Measurements from ENCODE around the gene TBC1D22B.
"Not testable (repeated sequence)": the region's sequence is repeated elsewhere in the genome, so short reads cannot be mapped to it uniquely, and the experiment has no call there.

The TBC1D22B gene

DNA sequence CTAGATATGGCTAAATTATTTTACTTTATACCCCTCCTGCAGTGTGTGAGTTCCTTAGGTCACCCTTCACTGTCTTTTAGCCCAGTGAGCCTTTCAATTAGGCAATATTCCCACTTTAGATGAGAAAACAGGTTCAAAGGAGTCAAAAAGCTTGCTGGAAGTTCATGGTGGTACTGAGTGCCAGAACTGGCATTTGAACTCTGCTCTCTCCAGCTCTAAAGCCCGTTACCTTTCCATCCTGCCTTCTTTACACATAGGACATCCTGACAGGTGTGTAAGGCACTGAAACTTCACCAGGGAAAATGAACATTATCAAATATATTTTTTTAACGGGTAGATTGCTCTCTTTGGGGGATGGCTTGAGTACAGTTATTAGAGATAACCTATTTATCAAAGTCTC, 11.5 kb downstream of the TBC1D22B start:
- DNase-seq (ENCODE audit: low spot score), result no peak

GRCh38 chr6:37272834-37273566, 15.4 kb downstream of the TBC1D22B start:
- DNase-seq (ENCODE audit: low spot score), result no peak

DNA sequence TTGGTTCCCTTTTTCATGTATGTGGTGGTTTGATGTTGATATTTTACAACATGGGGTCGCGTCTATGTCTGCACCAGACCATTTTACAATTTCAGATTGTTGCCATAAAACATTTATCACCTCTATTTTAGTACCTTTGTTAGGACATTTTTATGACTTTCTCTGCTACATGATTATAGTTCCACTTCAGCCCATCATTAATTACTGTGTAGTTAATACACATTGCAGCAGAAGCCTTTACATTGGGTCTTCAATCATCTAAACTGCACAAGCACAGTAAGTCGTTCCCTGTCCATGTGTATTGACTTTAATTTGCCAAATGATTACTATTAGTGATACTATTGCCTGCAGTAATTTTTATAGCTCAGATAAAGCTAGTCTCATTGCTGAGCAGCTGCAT, 16.1 kb downstream of the TBC1D22B start:
- no peak for DNase-seq (ENCODE audit: low spot score)

DNA sequence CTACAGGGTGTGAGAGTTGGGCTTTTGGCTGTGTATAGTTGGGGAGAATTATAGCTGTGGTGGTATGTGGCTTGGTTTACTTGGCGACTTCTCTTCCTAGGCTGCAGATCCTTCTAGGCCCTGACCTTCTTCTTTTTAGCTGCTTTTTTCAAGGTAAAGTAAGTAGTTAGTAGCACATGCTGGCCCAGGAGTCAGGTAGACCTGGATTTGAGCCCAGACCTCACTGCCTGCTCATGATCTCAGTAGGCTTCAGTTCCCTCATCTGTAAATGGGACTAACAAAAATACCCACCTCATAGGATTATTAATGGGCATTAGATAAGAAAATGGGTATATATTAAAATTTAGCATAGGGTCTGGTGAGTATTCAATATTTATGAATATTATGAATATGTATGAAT, 17.8 kb downstream of the TBC1D22B start:
- DNase-seq (ENCODE audit: low spot score), result no peak

DNA sequence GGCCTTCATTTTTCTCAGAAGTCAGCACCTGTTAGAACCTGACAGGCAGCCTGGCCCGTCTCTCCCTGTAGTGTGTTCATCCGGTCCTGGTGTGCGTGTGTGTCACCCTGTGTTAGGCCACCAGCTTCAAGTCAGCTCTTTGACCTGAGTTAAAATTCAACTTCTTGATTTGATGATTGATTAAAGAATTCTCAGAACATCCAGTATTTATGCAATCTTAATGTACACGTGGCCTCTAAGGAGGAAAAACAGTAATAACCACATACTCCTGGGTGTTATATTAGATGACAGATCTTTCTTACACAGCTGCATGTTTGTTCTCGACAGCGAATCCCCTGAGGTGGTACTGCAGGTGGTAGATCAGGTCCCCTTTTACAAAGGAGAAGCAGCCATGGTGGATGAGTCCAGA, 19.4 kb downstream of the TBC1D22B start:
- DNase-seq (ENCODE audit: low spot score), result no peak

DNA sequence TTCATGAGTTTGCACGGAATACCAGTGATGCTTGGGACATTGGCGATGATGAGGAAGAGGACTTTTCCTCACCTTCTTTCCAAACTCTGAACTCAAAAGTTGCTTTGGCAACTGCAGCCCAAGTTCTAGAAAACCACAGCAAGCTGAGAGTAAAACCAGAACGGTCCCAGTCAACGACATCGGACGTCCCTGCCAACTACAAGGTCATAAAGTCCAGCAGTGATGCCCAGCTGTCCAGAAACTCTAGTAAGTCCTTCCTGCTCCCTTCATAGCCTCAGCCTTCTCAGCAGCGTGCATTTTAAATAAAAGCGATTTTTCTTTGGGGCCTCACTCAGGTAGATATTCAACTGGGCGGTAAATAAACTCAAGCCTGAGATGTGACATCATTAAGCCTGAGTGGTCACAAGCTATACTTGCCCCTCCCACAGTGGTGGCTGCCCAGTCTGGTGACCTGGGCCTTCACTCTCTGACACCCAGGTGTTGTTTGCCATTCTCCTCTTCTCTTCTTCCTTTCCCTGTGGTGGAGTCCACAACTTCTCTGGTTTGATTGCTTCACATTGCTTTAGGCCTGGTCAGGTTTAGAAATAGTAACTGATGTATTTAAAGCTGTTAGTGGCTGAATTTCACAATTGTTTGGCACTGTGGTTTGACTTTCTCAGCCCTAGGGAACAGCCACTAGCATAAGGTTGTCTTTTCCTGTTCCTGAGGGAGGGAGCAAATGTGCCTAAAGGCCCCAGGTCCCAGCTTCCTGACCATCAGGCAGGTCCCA, 22.0 kb downstream of the TBC1D22B start:
- DNase-seq (ENCODE audit: low spot score), result no peak

DNA sequence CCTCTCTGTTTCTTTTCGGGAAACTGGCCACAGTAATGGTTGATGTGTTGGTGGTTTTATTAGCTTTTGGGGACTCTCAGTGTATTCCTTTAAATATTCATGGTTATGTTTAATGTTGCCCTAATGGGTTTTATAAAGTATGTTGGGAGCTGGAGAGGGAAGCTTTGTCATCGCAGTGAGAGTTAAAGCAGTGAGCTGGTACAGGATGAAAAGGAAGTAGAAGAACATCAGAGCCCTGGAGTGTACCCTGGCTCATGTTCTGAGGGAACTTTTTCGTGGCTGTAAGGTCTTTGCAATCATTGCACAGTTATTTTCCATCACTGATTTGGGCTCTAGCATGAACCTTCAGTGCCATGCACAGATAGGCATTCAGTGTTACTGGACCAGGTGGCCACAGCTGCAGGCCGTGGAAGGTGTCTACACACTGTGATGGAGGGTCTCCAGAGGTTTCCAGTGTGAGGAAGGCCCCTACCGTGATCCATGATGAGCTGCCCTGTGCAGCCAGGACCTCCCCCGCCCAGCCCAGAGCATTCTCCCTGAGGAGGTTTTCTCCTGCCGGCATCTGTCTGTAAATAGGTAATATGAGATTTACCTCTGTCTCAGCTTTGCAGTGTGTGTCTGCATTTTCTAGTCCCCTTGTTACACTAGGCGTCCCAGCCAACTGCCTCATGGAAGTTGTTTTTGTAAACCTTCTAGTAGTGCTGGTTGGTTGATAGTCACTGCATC, 22.8 kb downstream of the TBC1D22B start:
- DNase-seq (ENCODE audit: low spot score), result no peak

DNA sequence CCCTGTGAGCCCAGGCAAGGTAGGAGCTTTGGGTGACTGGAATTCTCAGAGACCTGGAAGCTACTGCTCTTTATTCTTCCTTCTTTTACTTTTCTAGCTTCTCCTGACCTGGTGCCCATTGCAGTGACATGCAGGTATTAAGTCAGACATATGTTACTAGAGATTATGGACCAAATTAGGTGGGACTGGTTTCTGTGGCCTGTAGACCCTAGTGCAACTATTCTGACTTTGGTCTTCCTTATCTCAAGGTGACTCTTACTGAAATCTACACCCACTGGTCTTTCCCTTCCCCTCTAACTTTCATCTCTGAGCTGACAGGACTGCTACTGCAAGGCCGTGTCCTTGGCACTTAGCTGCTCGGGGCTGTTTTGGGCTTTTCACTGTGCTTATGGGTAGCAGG, 24.8 kb downstream of the TBC1D22B start:
- no peak for DNase-seq (ENCODE audit: low spot score)

DNA sequence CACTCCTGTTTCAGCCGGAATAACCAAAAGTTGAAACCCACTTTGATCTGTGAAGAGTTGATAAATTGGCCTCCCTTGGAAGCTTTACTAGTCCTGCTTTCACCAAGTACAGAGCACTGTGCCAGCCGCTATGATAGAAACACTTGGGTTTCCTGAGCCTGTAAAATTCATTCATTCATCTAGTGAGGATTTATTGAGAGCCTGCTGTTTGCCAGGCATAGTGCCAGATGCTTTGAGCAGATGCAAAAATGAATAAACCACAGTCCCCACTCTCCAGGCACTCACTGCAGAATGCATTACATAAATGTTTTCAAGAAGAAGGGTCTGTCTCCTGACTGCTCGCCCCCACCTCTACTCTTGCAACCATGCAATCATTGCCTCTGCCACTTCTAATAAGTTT, 25.7 kb downstream of the TBC1D22B start:
- no peak for DNase-seq (ENCODE audit: low spot score)

- DNase-seq (ENCODE audit: low spot score), result no peak
Measured at GRCh38 chr6:37283671-37284151, 26.1 kb downstream of the TBC1D22B start.

DNA sequence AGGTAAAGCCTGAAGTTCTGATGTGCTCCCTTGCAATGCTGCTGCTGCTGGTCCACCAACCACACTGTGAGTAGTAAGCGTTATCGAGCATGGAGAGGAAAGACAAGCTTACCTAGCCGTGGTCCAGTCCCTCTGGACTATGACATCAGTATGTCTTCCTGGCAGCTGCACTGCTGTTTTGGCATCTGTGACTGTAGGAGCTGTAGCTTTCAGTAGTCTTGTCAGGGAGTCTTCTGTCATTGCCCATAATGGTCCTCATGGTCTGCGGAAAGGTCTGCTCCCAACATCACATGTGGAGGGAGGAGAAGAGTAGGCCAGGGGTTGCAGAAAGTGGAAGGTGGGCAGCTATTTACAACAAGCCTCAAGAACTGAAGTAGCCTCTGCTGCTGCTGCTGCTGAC, 27.2 kb downstream of the TBC1D22B start:
- no peak for DNase-seq (ENCODE audit: low spot score)

DNA sequence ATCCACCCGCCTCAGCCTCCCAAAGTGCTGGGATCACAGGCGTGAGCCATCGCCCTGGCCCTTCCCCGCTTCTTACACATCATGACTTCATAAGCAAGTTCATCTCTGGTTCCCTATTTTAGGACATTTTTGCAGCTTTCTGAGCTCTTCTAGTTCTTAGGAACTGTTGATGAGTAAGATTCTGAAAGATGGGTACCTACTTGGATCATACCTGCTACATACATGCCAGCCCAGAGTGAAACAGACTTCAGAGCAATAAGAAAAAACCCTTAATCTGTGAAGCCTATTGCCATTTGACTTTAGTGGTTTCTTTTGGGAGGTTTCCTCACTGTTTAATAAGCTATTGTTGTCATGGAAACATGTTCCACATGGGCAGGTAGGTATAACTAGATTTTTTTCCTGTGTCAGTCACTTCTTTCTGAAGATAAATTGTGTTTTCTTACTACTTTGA, 28.3 kb downstream of the TBC1D22B start:
- no peak for DNase-seq (ENCODE audit: low spot score)

DNA sequence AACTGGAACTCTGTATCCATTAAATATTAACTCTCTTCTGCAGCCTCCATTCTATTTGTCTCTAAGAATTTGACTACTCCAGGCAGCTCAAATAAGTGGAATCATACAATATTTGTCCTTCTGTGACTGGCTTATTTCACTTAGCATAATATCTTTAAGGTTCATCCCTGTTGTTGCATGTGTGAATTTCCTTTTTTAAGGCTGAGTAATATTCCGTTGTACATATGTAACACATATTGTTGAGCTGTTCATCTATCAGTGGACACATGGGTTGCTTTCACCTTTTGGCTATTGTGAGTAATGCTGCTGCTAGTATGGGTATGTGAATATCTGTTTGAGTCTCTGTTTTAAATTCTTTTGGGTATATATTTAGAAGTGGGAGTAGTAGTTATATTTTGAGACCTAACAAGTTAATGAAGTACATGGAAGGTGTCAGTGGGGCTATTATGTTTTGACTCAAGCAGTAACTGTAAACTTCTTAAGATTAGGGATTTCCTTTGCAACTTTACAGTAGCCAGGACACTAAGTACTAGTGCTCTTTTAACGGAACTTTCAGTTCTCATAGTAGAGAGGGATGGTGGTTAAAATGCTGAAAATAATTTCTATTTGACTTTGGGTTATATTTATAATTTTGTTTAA, 30.1 kb downstream of the TBC1D22B start:
- no peak for DNase-seq (ENCODE audit: low spot score)

- no peak for DNase-seq (ENCODE audit: low spot score)
Measured at GRCh38 chr6:37288247-37288646, 30.7 kb downstream of the TBC1D22B start.

DNA sequence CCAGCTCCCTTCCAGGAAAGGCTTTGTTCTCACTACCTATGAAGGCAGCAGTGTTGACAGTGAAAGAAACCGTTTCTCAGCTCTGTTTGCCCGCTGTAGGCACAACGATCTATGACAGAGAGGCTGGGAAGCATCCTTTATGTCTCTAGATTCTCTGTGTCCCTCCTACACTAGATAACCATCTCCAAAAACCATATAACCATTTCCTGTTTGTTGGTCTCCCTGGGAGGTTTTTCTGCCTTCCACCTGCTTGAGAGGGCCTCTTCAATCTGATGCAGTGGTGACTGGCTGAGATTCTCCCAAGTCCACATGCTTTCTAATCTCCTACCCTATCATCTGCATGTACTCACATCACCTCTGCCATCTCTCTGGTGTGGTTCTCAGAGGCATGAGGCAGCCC, 32.4 kb downstream of the TBC1D22B start:
- DNase-seq (ENCODE audit: low spot score), result no peak

- DNase-seq (ENCODE audit: low spot score), result no peak
Measured at GRCh38 chr6:37293426-37293825, 35.9 kb downstream of the TBC1D22B start.

DNA sequence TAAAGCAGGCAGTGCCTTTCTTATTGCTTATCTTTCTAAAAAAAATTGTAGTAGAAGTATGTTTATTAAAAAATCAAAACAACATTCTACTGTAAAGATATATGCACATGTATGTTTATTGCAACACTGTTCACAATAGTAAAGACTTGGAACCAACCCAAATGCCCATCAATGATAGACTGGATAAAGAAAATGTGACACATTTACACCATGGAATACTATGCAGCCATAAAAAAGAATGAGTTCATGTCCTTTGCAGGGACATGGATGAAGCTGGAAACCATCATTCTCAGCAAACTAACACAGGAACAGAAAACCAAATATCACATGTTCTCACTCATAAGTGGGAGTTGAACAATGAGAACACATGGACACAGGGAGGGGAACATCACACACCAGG, 40.1 kb downstream of the TBC1D22B start:
- DNase-seq (ENCODE audit: low spot score), result not testable (repeated sequence)

DNA sequence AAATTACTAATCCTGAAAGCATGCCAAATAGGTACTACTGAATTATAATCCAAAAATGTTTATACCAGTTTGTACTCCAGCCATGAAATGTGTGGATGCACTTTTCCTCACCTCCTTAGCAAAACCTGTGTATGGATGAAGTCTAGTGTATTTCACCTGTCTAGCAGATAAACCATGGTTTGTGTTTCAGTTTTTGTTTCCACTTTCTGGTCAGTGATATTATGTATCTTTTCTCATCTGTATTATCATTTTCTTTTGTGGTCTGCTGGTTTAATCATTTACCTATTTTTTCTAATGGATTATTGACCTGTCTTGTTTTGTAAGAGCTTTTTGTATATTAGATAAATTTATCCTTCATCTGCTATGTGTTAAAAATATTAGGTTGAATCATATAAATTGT, 41.4 kb downstream of the TBC1D22B start:
- DNase-seq (ENCODE audit: low spot score), result no peak

GRCh38 chr6:37299990-37300389, 42.4 kb downstream of the TBC1D22B start:
- DNase-seq (ENCODE audit: low spot score), result no peak

DNA sequence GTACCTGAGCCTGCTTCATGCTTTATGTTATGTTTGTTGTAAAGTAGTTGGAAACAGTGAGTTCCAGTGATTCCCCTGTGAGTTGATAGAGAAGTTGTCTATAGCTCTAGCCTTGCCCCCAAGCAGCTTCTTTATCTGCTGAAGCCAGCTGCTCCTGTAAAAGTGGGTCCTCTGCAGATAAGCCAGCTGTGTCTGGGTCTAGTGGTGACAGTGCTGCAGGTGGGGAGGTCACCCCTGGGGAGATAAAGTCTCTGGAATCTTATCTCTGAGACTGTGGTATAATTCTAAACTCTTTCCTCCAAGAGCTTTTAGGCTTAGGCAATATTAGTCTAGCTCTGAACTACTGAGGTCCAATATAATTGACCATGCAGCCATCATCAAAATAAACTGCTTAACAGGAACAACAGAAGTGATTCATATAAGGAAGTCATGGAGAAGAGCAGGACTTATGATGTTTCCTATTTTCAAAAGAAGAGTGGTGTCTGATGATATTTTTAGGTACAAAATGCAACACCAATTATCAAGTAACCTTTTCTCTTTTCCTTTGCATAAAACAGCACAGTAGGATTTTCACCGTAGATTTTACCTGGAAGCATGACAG, 44.6 kb downstream of the TBC1D22B start:
- DNase-seq (ENCODE audit: low spot score), result no peak

- no peak for DNase-seq (ENCODE audit: low spot score)
Measured at GRCh38 chr6:37303091-37303660, 45.6 kb downstream of the TBC1D22B start.
